Measurements from ENCODE around the gene ASTN2.

ASTN2 gene

GRCh38 chr9:117293206-117294114 is 121.4 kb downstream of the ASTN2 start:
- no peak for DNase-seq

GRCh38 chr9:117290856-117291622 is 123.8 kb downstream of the ASTN2 start:
- DNase-seq = no peak

- DNase-seq = no peak
Observed at GRCh38 chr9:117290306-117290840, 124.5 kb downstream of the ASTN2 start.

- no peak for DNase-seq
Observed at GRCh38 chr9:117286245-117286644, 128.6 kb downstream of the ASTN2 start.

GRCh38 chr9:117284414-117284813 is 130.4 kb downstream of the ASTN2 start:
- no peak for DNase-seq

- no peak for DNase-seq
Observed at GRCh38 chr9:117282541-117282940, 132.3 kb downstream of the ASTN2 start.

GRCh38 chr9:117278471-117279035 is 136.3 kb downstream of the ASTN2 start:
- no peak for DNase-seq

GRCh38 chr9:117278020-117278419 is 136.8 kb downstream of the ASTN2 start:
- DNase-seq = no peak

- no peak for DNase-seq
Observed at GRCh38 chr9:117276444-117276843, 138.4 kb downstream of the ASTN2 start.

- no peak for DNase-seq
Observed at GRCh38 chr9:117273612-117274011, 141.2 kb downstream of the ASTN2 start.

- no peak for DNase-seq
Observed at GRCh38 chr9:117268847-117269446, 145.9 kb downstream of the ASTN2 start.

- DNase-seq = no peak
Observed at GRCh38 chr9:117266855-117267497, 147.9 kb downstream of the ASTN2 start.

- DNase-seq = no peak
Observed at GRCh38 chr9:117265253-117265652, 149.6 kb downstream of the ASTN2 start.

GRCh38 chr9:117258184-117258866 is 156.5 kb downstream of the ASTN2 start:
- no peak for DNase-seq

- no peak for DNase-seq
Observed at GRCh38 chr9:117253261-117253660, 161.6 kb downstream of the ASTN2 start.

- DNase-seq = no peak
Observed at GRCh38 chr9:117250610-117251215, 164.1 kb downstream of the ASTN2 start.

- no peak for DNase-seq
Observed at GRCh38 chr9:117249799-117250198, 165.1 kb downstream of the ASTN2 start.

GRCh38 chr9:117247266-117247665 is 167.6 kb downstream of the ASTN2 start:
- DNase-seq = no peak

GRCh38 chr9:117245175-117245829 is 169.6 kb downstream of the ASTN2 start:
- no peak for DNase-seq

- DNase-seq = no peak
Observed at GRCh38 chr9:117242082-117242481, 172.8 kb downstream of the ASTN2 start.

- DNase-seq = no peak
Observed at GRCh38 chr9:117239428-117239827, 175.4 kb downstream of the ASTN2 start.
